Pancreas (tissue), 10 donors: Measurements from ENCODE around the gene PVALEF. TPM values are rescaled to one million over a fixed set of nuclear protein-coding genes. Genes with fewer than 3 reads are reported as not detected.

Source experiments
- ATAC-seq, 4 donors: fragments of 200-7000 bp; cut with Tn5 transposase; one replicate each; pipeline versions ENCODE4 v1.8.0 to v1.9.1; 2020; ENCODE audit warnings: mild to moderate bottlenecking in 4 of 4, moderate library complexity in 4 of 4
- DNase-seq, 6 donors: peaks; one replicate each; pipeline ENCODE4 v3.0.0-alpha.2; 2020
- FAIRE-seq: peaks from 2 replicates; lab custom pipeline; 2012; peaks lifted over from hg19 to GRCh38; lab: Jason Lieb, UNC
- H3K27ac ChIP-seq, 4 donors: fragments of 200-600 bp; sonication (generic); 1 replicate in 3 of 4; 2 replicates in 1 of 4; pipeline versions ENCODE4 v1.5.0 to v1.8.0; 2020
- H3K27me3 ChIP-seq, 4 donors: fragments of 200-600 bp; one replicate each; pipeline ENCODE4 v1.8.0; 2021
- H3K36me3 ChIP-seq, 3 donors: fragments of 200-600 bp; sonication (generic) in 1 of 3; one replicate each; pipeline versions ENCODE4 v1.5.0 to v1.8.0; 2020 to 2021
- H3K4me1 ChIP-seq, 3 donors: fragments of 200-600 bp; one replicate each; pipeline ENCODE4 v1.8.0; 2021
- H3K4me3 ChIP-seq, 4 donors: fragments of 200-600 bp; sonication (generic) in 2 of 4; one replicate each; pipeline versions ENCODE4 v1.5.0 to v1.8.0; 2020 to 2021
- H3K9me3 ChIP-seq, 4 donors: fragments of 200-600 bp; one replicate each; pipeline ENCODE4 v1.8.0; 2021
- WGBS, 2 donors: extraction: QIAGEN DNeasy Blood & Tissue Kit; methylation state at CpG; one replicate each; pipeline ENCODE4 v1.1.7; 2013; 5-methylcytosine and 5-hydroxymethylcytosine counted together
- intact Hi-C, 3 donors: fragments of 100-400 bp; cut with DNase I; formaldehyde crosslinking; loops; one replicate each; pipeline versions ENCODE4 v1.11.1 to v1.14.2; 2022
- polyA plus RNA-seq, 2 donors: library from polyadenylated mRNA; stranded (reverse); fragments of 200-250 nt; gene quantifications; one replicate each; pipeline ENCODE4 v1.2.3, GENCODE V29; 2013
- total RNA-seq, 6 donors: library from RNA; stranded (reverse); fragmentation: NEBNext Ultra II Directional in 4 of 6; extraction: Animal tissue kit (Norgen Biotek cat#: 25700) in 4 of 6; gene quantifications; one replicate each; pipeline versions ENCODE4 v1.2.1 to v1.2.4, GENCODE V29; 2021 to 2023
- TF ChIP-seq, protein P1 (sequence below), 4 donors: fragments of 200-600 bp; sonication (generic) in 3 of 4; IDR thresholded peaks; one replicate each; pipeline versions ENCODE4 v1.5.0 to v1.8.0; 2021; ENCODE audit warnings: antibody characterized with exemption in 4 of 4
- donor health status: healthy with polysubstance abuse.
- donor health status: DM: no; HTN: no; CAD: no; lungs with moderate emphysema.
- donor health status: DM: no; HTN: no; CAD: no.
- donor health status: control.
- donor health status: control.
- donor health status: Bipolar disorder and iron deficiency.
- donor health status: DM: yes; HTN: yes; CAD: no.
- donor health status: DM: no; HTN: no; CAD: no.
- donor health status: DM: no; HTN: no; CAD: no.
- donor health status: DM: yes; HTN: yes; CAD: no.

PVALEF gene
- total and polyA plus RNA-seq, 8 donors, result 0.11 to 0.51 (median 0.17) TPM; not detected in 2

GRCh38 chr17:81203136-81203535 is 37.8 kb downstream of the PVALEF start:
- no peaks in the 10 kb centered on the region for H3K36me3 ChIP-seq
- no peak for ATAC-seq
- no peak for FAIRE-seq
- no peaks in the 10 kb centered on the region for H3K4me1 ChIP-seq
- no peaks in the 10 kb centered on the region for H3K27me3 ChIP-seq
- no peak overlapping the region for H3K27ac ChIP-seq
- no peaks in the 10 kb centered on the region for H3K9me3 ChIP-seq
- DNase-seq, result peak in 1 of 6 donors; percentile 68
- TF ChIP-seq, protein P1, sequence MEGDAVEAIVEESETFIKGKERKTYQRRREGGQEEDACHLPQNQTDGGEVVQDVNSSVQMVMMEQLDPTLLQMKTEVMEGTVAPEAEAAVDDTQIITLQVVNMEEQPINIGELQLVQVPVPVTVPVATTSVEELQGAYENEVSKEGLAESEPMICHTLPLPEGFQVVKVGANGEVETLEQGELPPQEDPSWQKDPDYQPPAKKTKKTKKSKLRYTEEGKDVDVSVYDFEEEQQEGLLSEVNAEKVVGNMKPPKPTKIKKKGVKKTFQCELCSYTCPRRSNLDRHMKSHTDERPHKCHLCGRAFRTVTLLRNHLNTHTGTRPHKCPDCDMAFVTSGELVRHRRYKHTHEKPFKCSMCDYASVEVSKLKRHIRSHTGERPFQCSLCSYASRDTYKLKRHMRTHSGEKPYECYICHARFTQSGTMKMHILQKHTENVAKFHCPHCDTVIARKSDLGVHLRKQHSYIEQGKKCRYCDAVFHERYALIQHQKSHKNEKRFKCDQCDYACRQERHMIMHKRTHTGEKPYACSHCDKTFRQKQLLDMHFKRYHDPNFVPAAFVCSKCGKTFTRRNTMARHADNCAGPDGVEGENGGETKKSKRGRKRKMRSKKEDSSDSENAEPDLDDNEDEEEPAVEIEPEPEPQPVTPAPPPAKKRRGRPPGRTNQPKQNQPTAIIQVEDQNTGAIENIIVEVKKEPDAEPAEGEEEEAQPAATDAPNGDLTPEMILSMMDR (IDR thresholded peaks at IDR 0.05), result no peak
- 94% methylated on average over 20 of the region's 20 CpGs for WGBS, 2 donors
- intact Hi-C loops, result loop anchor here in 1 of 3 donors (5.0 kb wide), 1 partner anchor 61 kb away; no protein-coding TSS in a partner anchor
- H3K4me3 ChIP-seq, result no peak overlapping the region

GRCh38 chr17:81204578-81204977 is 39.3 kb downstream of the PVALEF start:
- intact Hi-C loops, result loop anchor here in 1 of 3 donors (5.0 kb wide), 1 partner anchor 62 kb away; no protein-coding TSS in a partner anchor
- DNase-seq (peak in 1 of 6 donors; percentile 34), FAIRE-seq (no peak), ATAC-seq (no peak)
- Histone ChIP-seq H3K4me3 (no peak overlapping the region), H3K36me3 (no peaks in the 10 kb centered on the region), H3K27me3 (no peaks in the 10 kb centered on the region), H3K4me1 (no peaks in the 10 kb centered on the region), H3K27ac (no peak overlapping the region), H3K9me3 (no peaks in the 10 kb centered on the region)
- WGBS, 2 donors, result 84 to 87% methylated on average over 10 of the region's 10 CpGs
- TF ChIP-seq, protein P1 (IDR thresholded peaks at IDR 0.05), result no peak

GRCh38 chr17:81206166-81206565 is 40.9 kb downstream of the PVALEF start:
- 77 to 85% methylated on average over 4 of the region's 4 CpGs for WGBS, 2 donors
- ATAC-seq (no peak), DNase-seq (peak in 1 of 6 donors; percentile 24), FAIRE-seq (no peak)
- intact Hi-C loops, result no loop called here
- H3K27ac ChIP-seq, result no peak overlapping the region
- H3K9me3 ChIP-seq, result no peaks in the 10 kb centered on the region
- no peaks in the 10 kb centered on the region for H3K27me3 ChIP-seq
- no peak overlapping the region for H3K4me3 ChIP-seq
- H3K36me3 ChIP-seq, result no peaks in the 10 kb centered on the region
- no peaks in the 10 kb centered on the region for H3K4me1 ChIP-seq
- TF ChIP-seq, protein P1 (IDR thresholded peaks at IDR 0.05), result no peak

- 85 to 91% methylated on average over 10 to 12 of the region's 12 CpGs for WGBS, 2 donors
- no peak for ATAC-seq
- TF ChIP-seq, protein P1 (IDR thresholded peaks at IDR 0.05), result no peak
- Histone ChIP-seq H3K27me3 (no peaks in the 10 kb centered on the region), H3K4me1 (no peaks in the 10 kb centered on the region), H3K36me3 (no peaks in the 10 kb centered on the region), H3K4me3 (no peak overlapping the region), H3K27ac (no peak overlapping the region), H3K9me3 (no peaks in the 10 kb centered on the region)
- no peak for FAIRE-seq
- peak in 1 of 6 donors; percentile 55 for DNase-seq
- intact Hi-C loops, result no loop called here
Observed at GRCh38 chr17:81206657-81207056, 41.4 kb downstream of the PVALEF start.
